ENCODE data around the gene SNX13.
"Not testable (repeated sequence)": the region's sequence is repeated elsewhere in the genome, so short reads cannot be mapped to it uniquely, and the experiment has no call there.

The SNX13 gene

DNA sequence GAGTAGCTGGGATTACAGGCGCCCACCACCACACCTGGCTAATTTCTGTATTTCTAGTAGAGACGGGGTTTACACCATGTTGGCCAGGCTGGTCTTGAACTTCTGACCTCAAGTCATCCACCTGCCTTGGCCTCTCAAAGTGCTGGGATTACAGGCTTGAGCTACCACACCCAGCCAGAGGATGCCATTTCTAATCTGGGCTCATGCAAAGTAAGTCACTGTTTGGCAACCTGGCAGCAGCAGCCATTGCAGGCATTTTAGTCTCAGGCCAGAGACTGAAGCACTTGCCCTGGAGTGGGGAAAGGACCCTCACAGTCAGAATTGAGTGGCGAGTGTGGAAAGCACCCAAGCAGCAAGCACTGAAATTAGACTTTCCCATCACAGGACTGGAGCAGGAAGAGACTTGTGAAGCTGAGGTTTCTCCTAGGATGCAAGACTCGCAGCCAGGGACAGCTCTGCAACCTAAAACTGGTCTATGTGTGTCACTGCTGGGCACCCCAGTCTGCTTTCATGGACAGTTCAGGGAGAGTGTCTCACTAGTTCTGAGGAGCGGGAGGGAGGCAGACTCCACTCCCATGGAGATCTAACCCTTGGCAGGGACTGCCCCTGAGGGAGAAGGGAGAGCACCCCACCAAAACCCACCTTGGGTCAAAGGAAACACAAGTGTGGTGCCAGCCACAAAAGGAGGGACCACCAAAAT is 27.6 kb downstream of the SNX13 start:
- TF ChIP-seq, protein P1, sequence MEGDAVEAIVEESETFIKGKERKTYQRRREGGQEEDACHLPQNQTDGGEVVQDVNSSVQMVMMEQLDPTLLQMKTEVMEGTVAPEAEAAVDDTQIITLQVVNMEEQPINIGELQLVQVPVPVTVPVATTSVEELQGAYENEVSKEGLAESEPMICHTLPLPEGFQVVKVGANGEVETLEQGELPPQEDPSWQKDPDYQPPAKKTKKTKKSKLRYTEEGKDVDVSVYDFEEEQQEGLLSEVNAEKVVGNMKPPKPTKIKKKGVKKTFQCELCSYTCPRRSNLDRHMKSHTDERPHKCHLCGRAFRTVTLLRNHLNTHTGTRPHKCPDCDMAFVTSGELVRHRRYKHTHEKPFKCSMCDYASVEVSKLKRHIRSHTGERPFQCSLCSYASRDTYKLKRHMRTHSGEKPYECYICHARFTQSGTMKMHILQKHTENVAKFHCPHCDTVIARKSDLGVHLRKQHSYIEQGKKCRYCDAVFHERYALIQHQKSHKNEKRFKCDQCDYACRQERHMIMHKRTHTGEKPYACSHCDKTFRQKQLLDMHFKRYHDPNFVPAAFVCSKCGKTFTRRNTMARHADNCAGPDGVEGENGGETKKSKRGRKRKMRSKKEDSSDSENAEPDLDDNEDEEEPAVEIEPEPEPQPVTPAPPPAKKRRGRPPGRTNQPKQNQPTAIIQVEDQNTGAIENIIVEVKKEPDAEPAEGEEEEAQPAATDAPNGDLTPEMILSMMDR (IDR thresholded peaks at IDR 0.05; ENCODE audit: extremely low read depth, insufficient read depth, missing control alignments), result no peak
- DNase-seq (ENCODE audit: low spot score), result no peak
- in situ Hi-C loops (cut with MboI; ENCODE audit: low pct_unique_long_range_greater_than_20kb, low sequenced_read_pairs, unreplicated experiment), result no loop called here

DNA sequence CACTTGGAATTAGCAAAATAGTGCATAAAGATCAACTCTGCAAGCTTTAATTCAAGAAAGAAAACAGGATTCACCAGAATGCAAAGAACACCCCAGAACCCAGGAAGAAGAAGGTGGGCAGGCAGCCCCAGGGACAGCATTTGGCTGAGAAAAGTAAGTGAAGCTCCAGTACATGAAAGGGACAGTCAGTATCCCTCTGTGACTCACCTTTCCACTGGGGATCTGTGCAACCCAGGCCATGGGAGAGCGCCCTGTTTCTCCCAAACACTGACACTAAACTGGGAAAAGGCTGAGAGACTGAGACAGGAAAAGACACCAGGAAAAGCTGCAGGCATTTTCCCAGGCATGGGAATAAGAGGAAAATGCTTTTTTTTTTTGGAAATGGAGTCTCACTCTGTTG is 28.2 kb downstream of the SNX13 start:
- DNase-seq (ENCODE audit: low spot score), result no peak
- TF ChIP-seq, protein P1 (IDR thresholded peaks at IDR 0.05; ENCODE audit: extremely low read depth, insufficient read depth, missing control alignments), result no peak
- in situ Hi-C loops (cut with MboI; ENCODE audit: low pct_unique_long_range_greater_than_20kb, low sequenced_read_pairs, unreplicated experiment), result no loop called here

DNA sequence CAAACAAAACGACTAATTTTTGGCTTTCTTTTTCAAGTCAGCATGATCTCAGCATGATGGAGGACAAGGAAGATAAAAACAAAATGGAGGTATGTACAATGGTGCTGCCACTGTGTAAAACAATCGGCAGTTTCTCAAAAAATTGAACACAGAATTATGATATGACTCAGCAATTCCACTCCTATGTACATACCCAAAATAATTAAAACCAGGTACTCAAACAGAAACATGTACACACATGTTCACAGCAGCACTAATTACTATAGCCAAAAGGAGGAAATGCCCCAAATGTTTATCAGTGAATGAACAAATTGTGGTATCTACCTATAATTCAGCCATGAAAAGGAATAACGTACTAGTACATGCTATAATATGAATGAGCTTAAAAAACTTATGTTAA is 29.9 kb downstream of the SNX13 start:
- in situ Hi-C loops (cut with MboI; ENCODE audit: low pct_unique_long_range_greater_than_20kb, low sequenced_read_pairs, unreplicated experiment), result no loop called here

DNA sequence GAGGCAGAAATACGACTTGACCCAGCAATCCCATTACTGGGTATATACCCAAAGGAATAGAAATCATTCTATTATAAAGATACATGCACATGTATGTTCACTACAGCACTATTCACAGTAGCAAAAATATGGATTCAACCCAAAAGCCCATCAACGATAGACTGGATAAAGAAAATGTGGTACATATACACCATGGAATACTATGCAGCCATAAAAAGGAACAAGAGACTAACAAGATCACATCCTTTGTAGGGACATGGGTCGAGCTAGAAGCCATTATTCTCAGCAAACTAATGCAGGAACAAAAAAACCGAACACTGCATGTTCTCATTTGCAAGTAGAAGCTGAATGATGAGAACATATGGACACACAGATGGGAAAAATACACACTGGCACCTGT is 31.0 kb downstream of the SNX13 start:
- in situ Hi-C loops (cut with MboI; ENCODE audit: low pct_unique_long_range_greater_than_20kb, low sequenced_read_pairs, unreplicated experiment); DNase-seq (ENCODE audit: low spot score): not testable (repeated sequence)

More for the DNA sequence above, 29.9 kb downstream of the SNX13 start:
- TF ChIP-seq, protein P1 (IDR thresholded peaks at IDR 0.05; ENCODE audit: extremely low read depth, insufficient read depth, missing control alignments), result no peak
- DNase-seq (ENCODE audit: low spot score), result no peak

DNA sequence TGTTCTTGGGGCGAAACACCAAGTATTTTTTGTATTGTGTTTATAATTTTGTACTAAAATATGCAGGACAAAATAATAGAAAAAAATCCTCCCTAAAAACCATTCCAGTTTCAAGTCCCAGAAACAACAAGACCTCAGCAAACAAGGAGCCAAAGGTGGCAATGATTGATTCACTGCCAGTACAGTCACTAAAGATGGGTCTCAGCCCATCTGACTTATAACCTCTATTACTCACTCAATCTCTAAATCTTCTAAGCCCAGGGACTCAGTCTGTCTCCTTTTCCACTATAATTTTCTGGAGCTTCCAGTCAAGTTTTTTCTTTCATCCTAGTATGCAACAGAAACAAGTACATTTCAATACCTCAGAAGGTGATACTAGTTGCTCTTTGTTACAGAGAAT is 33.3 kb downstream of the SNX13 start:
- in situ Hi-C loops (cut with MboI; ENCODE audit: low pct_unique_long_range_greater_than_20kb, low sequenced_read_pairs, unreplicated experiment), result no loop called here
- DNase-seq (ENCODE audit: low spot score), result no peak
- TF ChIP-seq, protein P1 (IDR thresholded peaks at IDR 0.05; ENCODE audit: extremely low read depth, insufficient read depth, missing control alignments), result no peak

DNA sequence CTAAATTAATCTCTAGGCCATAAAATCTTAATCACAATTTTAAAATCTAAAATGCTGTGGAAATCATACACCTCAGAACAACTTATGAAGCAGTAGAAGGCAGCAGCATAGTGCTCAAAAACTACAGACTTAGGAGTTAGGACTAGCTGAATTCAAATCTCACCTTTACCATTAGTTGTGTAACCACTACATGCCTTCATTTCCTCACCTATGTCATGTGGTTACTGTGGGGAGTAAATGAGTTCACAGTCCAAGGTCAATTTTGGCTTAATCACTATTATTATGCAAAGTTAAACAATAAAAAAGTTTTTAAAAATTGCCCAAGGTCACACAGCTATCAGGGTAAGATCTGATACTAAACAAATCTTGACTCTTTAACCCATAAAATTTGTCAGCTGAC is 37.0 kb downstream of the SNX13 start:
- TF ChIP-seq, protein P1 (IDR thresholded peaks at IDR 0.05; ENCODE audit: extremely low read depth, insufficient read depth, missing control alignments), result no peak
- in situ Hi-C loops (cut with MboI; ENCODE audit: low pct_unique_long_range_greater_than_20kb, low sequenced_read_pairs, unreplicated experiment), result no loop called here
- DNase-seq (ENCODE audit: low spot score), result no peak

DNA sequence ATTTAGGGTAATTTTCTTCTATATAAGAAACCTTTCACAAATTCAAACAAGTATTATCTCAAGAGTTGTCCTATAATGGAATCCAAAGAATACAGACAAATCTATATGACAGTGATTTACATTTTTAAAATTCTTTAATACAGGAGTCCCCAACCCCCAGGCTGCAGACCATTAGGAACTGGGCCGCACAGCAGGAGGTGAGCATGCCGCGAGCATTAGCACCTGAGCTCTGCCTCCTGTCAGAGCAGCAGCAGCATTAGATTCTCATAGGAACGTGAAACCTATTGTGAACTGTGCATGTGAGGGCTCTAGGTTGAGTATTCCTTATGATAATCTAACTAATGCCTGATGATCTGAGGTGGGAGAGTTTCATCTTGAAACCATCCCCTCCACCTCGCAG is 37.7 kb downstream of the SNX13 start:
- TF ChIP-seq, protein P1 (IDR thresholded peaks at IDR 0.05; ENCODE audit: extremely low read depth, insufficient read depth, missing control alignments), result no peak
- in situ Hi-C loops (cut with MboI; ENCODE audit: low pct_unique_long_range_greater_than_20kb, low sequenced_read_pairs, unreplicated experiment), result no loop called here
- DNase-seq (ENCODE audit: low spot score), result no peak

Data from GM13977 (cell line).